CD4-positive, alpha-beta T cell treated with Interferon alpha-2 for 1 hour (primary cell): ENCODE measurements around the gene BCAS1.
A peak's percentile ranks its signal among the peaks of the same experiment; 100 is the strongest.
"Not testable (repeated sequence)": the region's sequence is repeated elsewhere in the genome, so short reads cannot be mapped to it uniquely, and the experiment has no call there.

Experiments
- DNase-seq, 2 donors: peaks; one replicate each; pipeline ENCODE4 v3.0.0-alpha.2; 2020 to 2022

BCAS1 gene

DNA sequence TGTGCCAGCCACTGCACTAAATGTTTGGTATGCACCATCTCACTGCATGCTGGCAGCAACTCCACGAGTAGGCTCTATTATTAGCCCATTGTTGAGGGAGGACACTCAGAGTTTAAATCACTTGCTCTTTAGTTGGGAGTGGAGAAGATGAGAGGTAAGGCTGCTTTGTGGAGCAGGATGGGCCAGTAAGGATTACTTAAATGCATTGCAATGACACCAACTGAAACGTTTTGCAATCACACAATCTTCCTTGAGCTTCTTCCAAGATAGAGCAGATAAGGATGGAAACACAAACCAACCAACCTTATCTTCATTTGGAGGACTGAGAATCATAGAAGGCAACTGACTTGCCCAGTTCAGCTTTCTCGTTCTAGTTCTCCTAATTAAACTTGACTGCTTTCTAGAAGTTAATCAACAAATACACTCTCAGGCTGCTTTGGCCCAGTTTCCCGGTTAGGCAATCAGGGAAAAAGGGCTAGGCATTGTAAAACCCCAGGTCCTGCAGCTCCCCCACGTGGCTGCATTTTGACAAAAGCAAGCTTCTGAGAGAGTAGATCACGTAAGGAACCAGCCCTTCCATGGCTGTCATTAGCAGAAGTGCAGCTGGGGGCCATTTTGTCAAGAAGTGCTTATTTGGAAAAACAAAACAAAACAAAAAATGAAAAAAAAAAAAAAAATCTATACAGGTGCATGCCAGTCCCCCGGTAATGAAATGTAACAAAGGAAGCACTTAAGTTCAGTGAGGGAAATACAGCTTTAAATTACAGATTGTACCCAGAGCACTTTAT is 130.6 kb downstream of the BCAS1 start:
- DNase-seq, result peak; percentile 75 to 81

DNA sequence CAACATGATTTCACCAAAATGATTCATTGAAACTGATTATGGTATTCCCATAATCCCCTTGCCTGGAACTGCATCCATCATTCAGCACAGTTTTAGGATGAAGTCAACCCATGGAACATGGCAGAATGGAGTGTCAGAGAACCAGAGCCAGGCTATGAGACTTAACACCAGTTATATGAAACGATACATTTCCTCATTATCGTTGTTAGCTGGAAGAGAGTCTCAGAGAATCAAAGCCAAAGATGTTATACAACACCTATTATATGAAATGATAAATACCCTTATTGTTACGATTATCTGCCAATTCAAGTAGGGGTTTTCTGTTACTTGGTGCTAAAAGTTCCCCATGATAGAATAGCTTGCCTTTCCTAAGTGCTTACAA is 131.2 kb downstream of the BCAS1 start:
- DNase-seq, result no peak

GRCh38 chr20:53938739-53939138 is 131.7 kb downstream of the BCAS1 start:
- DNase-seq, result no peak

GRCh38 chr20:53937929-53938367 is 132.4 kb downstream of the BCAS1 start:
- DNase-seq, result no peak

- no peak for DNase-seq
Measured at GRCh38 chr20:53937339-53937741, 133.1 kb downstream of the BCAS1 start.

- no peak for DNase-seq
Measured at GRCh38 chr20:53935344-53936084, 134.9 kb downstream of the BCAS1 start.

DNA sequence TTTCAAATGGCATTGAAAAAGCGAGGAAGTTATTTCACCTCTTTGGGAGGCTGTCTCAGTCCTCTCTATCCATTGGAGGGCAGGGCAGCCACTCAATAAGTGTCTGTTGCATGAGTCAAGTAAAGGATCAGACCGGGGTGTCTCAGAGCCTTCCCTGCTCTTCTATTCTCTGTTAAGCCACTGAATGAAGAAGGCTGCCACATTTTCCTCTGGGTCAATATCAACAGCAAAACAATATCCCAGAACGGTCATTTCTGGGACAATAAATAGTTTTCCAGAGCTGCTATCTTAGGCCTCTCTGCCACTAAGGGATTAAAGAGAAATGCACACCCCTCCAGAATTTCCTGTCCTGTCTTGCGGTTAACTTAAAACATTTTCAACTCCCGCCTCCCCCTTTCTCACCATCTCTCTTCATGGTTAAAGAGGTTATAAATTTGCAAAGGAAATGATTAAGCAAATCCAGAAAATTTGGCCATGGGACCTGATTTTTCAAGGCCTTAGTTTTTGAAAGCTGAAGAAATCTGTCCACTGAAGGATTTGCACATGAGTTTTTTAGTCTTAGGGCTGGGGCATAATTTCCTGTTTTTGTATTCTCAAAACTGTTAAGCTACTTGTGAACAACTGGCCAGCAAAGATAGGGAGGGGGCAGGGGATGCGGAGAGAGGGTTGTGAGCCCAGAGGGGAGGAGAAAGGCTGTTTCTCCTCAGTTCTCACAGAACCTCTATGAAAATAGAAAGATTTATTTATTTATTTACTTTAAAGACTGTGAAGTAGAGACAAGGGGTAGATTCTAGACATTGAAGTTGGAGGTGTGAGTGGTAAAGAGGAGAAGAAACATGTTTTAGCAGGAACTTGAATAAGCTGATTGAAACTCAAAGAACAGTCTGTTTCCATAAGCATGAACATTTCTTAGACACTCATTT is 135.7 kb downstream of the BCAS1 start:
- DNase-seq, result peak in 1 of 2 donors; percentile 24

- DNase-seq, result no peak
Measured at GRCh38 chr20:53933232-53933846, 137.1 kb downstream of the BCAS1 start.

DNA sequence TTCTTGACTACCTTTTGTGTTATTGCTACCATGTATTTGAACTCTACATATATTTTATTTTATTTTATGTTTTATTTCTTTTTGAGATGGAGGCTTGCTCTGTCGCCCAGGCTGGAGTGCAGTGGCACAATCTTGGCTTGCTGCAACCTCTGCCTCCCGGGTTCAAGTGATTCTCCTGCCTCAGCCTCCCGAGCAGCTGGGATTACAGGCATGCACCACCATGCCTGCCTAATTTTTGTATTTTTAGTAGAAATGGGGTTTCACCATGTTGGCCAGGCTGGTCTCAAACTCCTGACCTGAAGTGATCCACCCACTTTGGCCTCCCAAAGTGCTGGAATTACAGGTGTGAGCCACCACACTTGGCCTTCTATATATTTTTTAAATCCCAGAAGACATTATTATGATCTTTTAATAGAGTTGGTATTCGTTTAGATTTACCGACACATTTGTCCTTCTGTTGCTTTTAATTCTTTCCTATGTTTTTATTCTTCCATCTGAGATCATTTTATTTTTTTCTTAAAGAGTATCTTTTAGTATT is 137.7 kb downstream of the BCAS1 start:
- not testable (repeated sequence) for DNase-seq

DNA sequence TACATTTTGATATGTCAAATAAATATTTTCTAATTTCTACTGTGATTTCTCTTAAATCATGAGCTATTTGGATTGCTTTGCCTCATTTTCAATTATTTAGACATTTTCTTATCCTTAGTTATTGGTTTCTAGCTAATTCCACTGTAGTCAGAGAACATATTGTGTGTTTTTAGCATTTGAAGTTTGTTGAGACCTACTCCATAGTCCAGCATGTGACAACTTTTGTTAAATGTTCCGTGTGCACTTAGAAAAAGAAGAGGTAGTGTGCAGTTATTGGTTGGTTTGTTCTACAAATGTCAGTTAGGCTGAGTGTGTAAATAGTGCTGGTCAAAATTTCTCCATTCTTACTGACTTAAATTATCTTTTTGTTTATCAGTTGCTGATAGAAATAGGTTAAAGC is 138.8 kb downstream of the BCAS1 start:
- DNase-seq, result no peak

DNA sequence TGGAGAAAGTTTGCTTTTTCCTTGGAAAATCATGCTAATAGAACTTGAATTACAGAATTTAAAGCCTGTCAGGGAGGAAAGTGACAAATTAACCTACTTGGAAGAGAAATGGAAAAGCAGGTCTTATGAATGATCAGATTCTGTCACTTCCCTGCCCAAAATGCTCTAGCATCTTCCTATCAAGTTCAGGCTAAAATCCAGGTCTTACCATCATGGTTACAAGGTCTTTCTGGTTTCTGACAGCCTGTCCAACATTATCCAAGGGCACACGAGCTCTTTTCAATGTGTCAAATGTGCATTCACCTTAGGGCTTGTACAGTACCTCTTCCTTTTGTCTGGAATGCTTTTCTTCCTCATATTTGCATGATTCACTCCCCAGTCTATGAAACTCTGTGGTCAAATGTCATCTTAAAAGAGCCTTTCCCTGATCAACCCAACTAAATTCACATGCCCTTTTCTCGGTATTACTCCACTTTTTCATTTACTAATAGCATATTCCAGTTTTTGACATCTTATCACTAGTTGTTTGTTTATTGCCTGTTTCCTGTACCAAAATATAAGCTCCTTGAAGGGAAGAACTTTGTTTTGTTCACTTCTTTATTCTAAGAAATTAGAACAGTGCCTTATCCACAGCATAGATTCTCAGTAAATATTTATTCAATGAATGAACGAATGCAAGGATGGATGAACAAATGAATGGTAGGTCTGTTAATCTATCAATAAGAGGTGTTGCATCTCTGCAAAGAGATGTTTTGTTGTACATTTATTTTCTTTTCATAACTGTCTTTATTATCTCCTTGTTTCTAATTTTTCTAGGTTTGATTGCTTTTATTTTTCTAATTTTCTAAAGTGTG is 139.5 kb downstream of the BCAS1 start:
- DNase-seq, result no peak

DNA sequence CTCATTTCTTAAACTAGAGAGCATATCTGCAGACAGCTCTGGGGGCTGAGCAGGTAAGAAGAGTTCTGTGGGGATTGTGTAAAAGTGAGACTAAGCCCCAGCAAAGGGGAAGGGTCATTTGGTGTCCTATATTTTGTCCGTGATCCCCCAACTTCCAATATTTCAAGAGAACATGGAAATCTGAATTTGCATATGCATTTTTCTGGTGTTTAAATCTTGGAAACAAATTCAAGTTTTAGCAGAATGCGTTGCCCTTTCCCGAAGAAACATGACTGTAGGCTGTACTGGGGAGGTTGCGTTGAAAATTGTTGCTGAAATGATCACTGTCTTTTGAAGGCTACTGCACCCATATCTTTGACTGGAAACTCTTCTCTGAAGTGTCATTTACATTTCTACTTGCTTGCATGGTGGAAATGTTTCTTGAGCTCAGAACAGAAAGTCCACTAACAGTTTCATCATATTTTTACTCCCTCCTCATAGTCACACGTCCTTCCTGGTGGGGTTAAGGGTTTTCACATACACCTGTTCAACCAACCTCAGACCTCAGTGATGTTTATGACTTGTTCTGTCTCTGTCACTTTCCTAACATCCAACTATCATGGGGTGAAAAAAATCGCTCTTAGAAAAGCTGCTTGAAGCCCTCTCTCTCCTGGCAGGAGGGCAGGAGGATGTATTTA is 140.3 kb downstream of the BCAS1 start:
- no peak for DNase-seq

DNA sequence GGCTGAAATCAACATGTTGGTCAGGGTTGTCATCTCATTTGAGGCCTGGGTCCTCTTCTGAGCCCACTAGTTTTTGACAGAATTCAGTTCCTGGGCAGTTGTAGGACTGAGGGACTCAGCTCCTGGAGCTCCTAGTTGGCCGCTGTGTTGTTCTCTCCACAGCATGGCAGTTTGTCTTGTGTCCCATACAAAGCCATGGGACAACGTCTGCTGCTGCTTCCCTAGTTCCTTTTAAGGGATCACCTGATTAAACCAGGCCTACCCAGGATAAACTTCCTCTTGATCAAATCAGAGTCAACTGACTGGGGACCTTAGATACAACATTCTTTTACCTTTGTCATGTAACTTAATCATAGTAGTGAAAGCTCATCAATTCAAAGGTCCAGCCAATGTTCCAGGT is 141.0 kb downstream of the BCAS1 start:
- DNase-seq, result no peak

DNA sequence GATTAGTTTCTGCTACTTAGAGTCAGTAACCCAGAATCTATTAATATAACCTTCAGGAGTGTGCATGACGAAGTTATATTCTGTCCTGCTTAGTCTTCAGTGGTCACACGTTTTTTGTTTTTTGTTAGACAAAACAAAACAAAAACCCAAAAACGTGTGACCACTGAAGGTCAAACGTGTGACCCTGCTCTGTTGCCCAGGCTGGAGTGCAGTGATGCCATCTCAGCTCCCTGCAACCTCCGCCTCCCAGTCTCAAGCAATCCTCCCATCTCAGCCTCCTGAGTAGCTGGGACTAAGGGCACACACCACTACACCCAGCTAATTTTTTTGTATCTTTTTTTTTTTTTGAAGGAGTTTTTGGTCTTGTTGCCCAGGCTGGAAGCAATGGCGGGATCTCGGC is 142.4 kb downstream of the BCAS1 start:
- DNase-seq, result no peak

GRCh38 chr20:53926428-53927028 is 143.9 kb downstream of the BCAS1 start:
- DNase-seq, result peak in 1 of 2 donors; percentile 50

GRCh38 chr20:53925651-53926401 is 144.6 kb downstream of the BCAS1 start:
- DNase-seq, result no peak

GRCh38 chr20:53923566-53924369 is 146.6 kb downstream of the BCAS1 start:
- DNase-seq, result no peak

DNA sequence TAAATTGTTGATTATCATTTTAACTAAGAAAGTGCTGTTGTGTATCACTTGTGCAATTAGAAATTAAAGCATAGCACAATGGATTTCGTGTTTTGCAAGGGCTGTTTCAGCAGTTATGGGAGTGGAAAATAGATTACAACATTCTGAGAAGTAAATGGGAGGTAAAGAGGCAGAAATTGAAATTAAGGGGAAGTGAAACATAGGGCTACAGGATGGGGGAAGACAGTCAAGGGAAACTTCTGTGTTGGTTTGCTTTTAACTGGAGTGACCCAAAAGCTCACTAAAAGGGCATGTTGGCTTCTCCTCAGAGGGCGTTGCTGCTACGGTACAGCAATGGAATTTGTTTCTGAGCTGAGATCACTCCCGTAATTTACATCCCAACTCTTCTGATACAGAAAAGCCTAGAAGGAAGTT is 147.5 kb downstream of the BCAS1 start:
- DNase-seq, result no peak
